Esophagus muscularis mucosa (tissue), 4 donors: Measurements from ENCODE around the gene ABHD16A. TPM values are rescaled to one million over a fixed set of nuclear protein-coding genes. Genes with fewer than 3 reads are reported as not detected.

ENCODE experiments used
- DNase-seq: peaks from one replicate; pipeline ENCODE4 v3.0.0-alpha.2; 2017; ENCODE audit errors: extremely low spot score
- H3K27ac ChIP-seq, 4 donors: fragments of 200-600 bp; sonication (generic); replicated peaks in 1 of 4; 1 replicate in 3 of 4; 2 replicates in 1 of 4; pipeline ENCODE4 v1.5.1; 2016 to 2019; ENCODE audit warnings: mild to moderate bottlenecking in 1 of 4
- H3K27me3 ChIP-seq, 4 donors: fragments of 200-600 bp; sonication (generic); one replicate each; pipeline versions ENCODE4 v1.5.1 to v1.6.0; 2016 to 2019
- H3K36me3 ChIP-seq, 4 donors: fragments of 200-600 bp; sonication (generic); one replicate each; pipeline ENCODE4 v1.5.1; 2016 to 2019
- H3K4me1 ChIP-seq, 4 donors: fragments of 200-600 bp; sonication (generic); one replicate each; pipeline ENCODE4 v1.5.1; 2016 to 2019
- H3K4me3 ChIP-seq, 4 donors: fragments of 200-600 bp; sonication (generic); 1 replicate in 2 of 4; 2 replicates in 2 of 4; pipeline ENCODE4 v1.5.1; 2016 to 2019; ENCODE audit warnings: mild to moderate bottlenecking in 4 of 4, moderate library complexity in 1 of 4
- H3K9me3 ChIP-seq, 4 donors: fragments of 200-600 bp; sonication (generic); 1 replicate in 3 of 4; 2 replicates in 1 of 4; pipeline ENCODE4 v1.5.1; 2016 to 2019
- CTCF ChIP-seq, 3 experiments: fragments of 200-600 bp in 2 of 3; fragments of 450-650 bp in 1 of 3; sonication (generic) in 2 of 3; IDR thresholded peaks; one replicate each; pipeline ENCODE4 v1.5.1; 2017 to 2019; ENCODE audit warnings: antibody characterized with exemption in 3 of 3, mild to moderate bottlenecking in 2 of 3, moderate library complexity in 1 of 3
- EP300 ChIP-seq: sonication (generic); formaldehyde crosslinking; IDR thresholded peaks from one replicate; pipeline ENCODE4 v1.6.1; 2017; ENCODE audit warnings: antibody characterized with exemption
- POLR2A ChIP-seq: fragments of 450-650 bp; IDR thresholded peaks from one replicate; pipeline ENCODE4 v1.6.1; 2017; ENCODE audit warnings: antibody characterized with exemption, moderate library complexity, mild to moderate bottlenecking, low read depth
- POLR2AphosphoS5 ChIP-seq, 2 donors: sonication (generic); formaldehyde crosslinking; IDR thresholded peaks; one replicate each; pipeline ENCODE4 v1.6.1; 2017; ENCODE audit warnings: antibody characterized with exemption in 2 of 2
- WGBS: methylation state at CpG from one replicate; pipeline ENCODE4 v1.1.5; 2018; 5-methylcytosine and 5-hydroxymethylcytosine counted together
- intact Hi-C: fragments of 100-400 bp; cut with DNase I; formaldehyde crosslinking; loops from one replicate; pipeline ENCODE4 v1.15.1; 2023
- total RNA-seq, 4 donors: library from RNA; depleted of rRNA; stranded (reverse); fragments of >200 nt; gene quantifications; one replicate each; pipeline versions ENCODE4 v1.1.0 to v1.2.1, GENCODE V29; 2016

Gene ABHD16A
- total RNA-seq, 4 donors from 2014 or later, result 44.9 to 57.9 (median 52.8) TPM

- intact Hi-C loops, result loop anchor here (5.0 kb wide), 1 partner anchor 61 kb away; the partner anchor contains the start of gene VARS1
- Histone ChIP-seq H3K36me3 (peaks cover 28 to 32% (median 30%) of the 10 kb centered on the region in 4 donors), H3K4me1 (peaks cover 54 to 73% (median 64%) of the 10 kb centered on the region in 4 donors), H3K27ac (peak within 1 kb of the TSS; percentile 86 to 93 (median 90)), H3K9me3 (no peaks in the 10 kb centered on the region), H3K27me3 (no peaks in the 10 kb centered on the region), H3K4me3 (peak within 1 kb of the TSS; percentile 68 to 84 (median 76))
- TF ChIP-seq EP300, result no peak
- peak; percentile 95 to 99 for TF ChIP-seq POLR2AphosphoS5 (IDR thresholded peaks at IDR 0.05)
- peak; percentile 95 for TF ChIP-seq POLR2A
- under 1% methylated on average over 21 of the region's 24 CpGs for WGBS
- DNase-seq, result peak; percentile 97
These were observed 33.1 kb upstream of the ABHD16A start, which contains the start of gene CLIC1 for GRCh38 chr6:31736021-31736767. Gene CLIC1, minus strand, starts transcription at chr6:31736530. Its CDS starts 230 bp downstream, at chr6:31736300.

GRCh38 chr6:31734821-31735406 is 31.8 kb upstream of the ABHD16A start:
- Histone ChIP-seq H3K36me3 (peaks cover 30 to 40% (median 37%) of the 10 kb centered on the region in 4 donors), H3K9me3 (no peaks in the 10 kb centered on the region), H3K27me3 (no peaks in the 10 kb centered on the region), H3K4me1 (peaks cover 47 to 74% (median 66%) of the 10 kb centered on the region in 4 donors), H3K27ac (peak overlapping the region; percentile 86 to 93 (median 90)), H3K4me3 (peak overlapping the region; percentile 68 to 84 (median 76))
- no peak for DNase-seq
- intact Hi-C loops, result loop anchor here (2.0 to 5.0 kb wide), 2 partner anchors 62 to 96 kb away; partner anchors contain the start of gene VARS1
- TF ChIP-seq POLR2A (no peak), CTCF (IDR thresholded peaks at IDR 0.05) (no peak), POLR2AphosphoS5 (IDR thresholded peaks at IDR 0.05) (peak; percentile 70 to 79), EP300 (no peak)
- 0% methylated on average over 17 of the region's 18 CpGs for WGBS

GRCh38 chr6:31734247-31734820 is 31.2 kb upstream of the ABHD16A start:
- Histone ChIP-seq H3K27ac (peak overlapping the region; percentile 86 to 93 (median 90)), H3K4me3 (peak overlapping the region; percentile 68 to 84 (median 76)), H3K9me3 (no peaks in the 10 kb centered on the region), H3K36me3 (peaks cover 30 to 40% (median 37%) of the 10 kb centered on the region in 4 donors), H3K4me1 (peaks cover 45 to 71% (median 63%) of the 10 kb centered on the region in 4 donors), H3K27me3 (no peaks in the 10 kb centered on the region)
- TF ChIP-seq CTCF (IDR thresholded peaks at IDR 0.05), result no peak
- no peak for TF ChIP-seq POLR2AphosphoS5 (IDR thresholded peaks at IDR 0.05)
- TF ChIP-seq EP300, result no peak
- TF ChIP-seq POLR2A, result no peak
- intact Hi-C loops, result loop anchor here (2.0 kb wide), 1 partner anchor 96 kb away; no protein-coding TSS in a partner anchor
- no peak for DNase-seq
- WGBS, result 30% methylated on average over 2 of the region's 2 CpGs

GRCh38 chr6:31733734-31734133 is 30.6 kb upstream of the ABHD16A start:
- H3K4me1 ChIP-seq, result peaks cover 45 to 69% (median 63%) of the 10 kb centered on the region in 4 donors
- no peaks in the 10 kb centered on the region for H3K27me3 ChIP-seq
- H3K9me3 ChIP-seq, result no peaks in the 10 kb centered on the region
- DNase-seq, result no peak
- peak overlapping the region; percentile 86 to 93 (median 90) for H3K27ac ChIP-seq
- TF ChIP-seq POLR2AphosphoS5 (IDR thresholded peaks at IDR 0.05) (no peak), CTCF (IDR thresholded peaks at IDR 0.05) (no peak), POLR2A (no peak), EP300 (no peak)
- WGBS, result 74% methylated on average over 4 of the region's 4 CpGs
- intact Hi-C loops, result loop anchor here (2.0 kb wide), 1 partner anchor 97 kb away; no protein-coding TSS in a partner anchor
- H3K4me3 ChIP-seq, result peak overlapping the region in 2 of 4 donors; percentile 72 to 84
- H3K36me3 ChIP-seq, result peaks cover 30 to 40% (median 37%) of the 10 kb centered on the region in 4 donors
